Measurements from ENCODE around the gene ARMH2.

The ARMH2 gene

GRCh38 chr6:24798740-24799540 lies at the start of gene ARMH2:
Gene ARMH2 (minus strand): TSS chr6:24798917. CDS start chr6:24798857, 60 bp downstream.
- DNase-seq: no peak

GRCh38 chr6:24848461-24848860 lies 49.7 kb upstream of the ARMH2 start:
- DNase-seq: peak; percentile 25

DNA sequence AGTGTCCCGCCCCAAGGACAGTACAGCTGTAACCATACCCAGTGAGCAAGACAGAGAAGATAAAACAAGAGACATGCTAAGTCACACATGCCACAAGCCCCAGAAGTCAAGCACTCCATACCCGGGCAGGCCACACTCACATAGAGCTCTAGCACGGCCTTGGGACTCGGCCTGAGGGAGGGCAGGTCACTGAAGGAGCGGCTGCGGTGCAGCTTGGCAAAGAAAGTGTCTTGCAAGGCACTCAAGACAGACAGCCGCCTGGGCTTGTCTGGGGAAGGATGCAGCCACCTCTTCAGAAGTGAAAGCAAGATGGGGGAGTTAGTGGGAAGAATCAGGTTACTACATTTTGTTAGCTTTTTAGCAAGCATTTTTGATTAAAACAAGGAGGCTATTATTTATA lies 48.7 kb upstream of the ARMH2 start:
- DNase-seq: no peak

GRCh38 chr6:24845578-24845977 lies 46.9 kb upstream of the ARMH2 start:
- no peak for DNase-seq

GRCh38 chr6:24844903-24845302 lies 46.2 kb upstream of the ARMH2 start:
- no peak for DNase-seq

DNA sequence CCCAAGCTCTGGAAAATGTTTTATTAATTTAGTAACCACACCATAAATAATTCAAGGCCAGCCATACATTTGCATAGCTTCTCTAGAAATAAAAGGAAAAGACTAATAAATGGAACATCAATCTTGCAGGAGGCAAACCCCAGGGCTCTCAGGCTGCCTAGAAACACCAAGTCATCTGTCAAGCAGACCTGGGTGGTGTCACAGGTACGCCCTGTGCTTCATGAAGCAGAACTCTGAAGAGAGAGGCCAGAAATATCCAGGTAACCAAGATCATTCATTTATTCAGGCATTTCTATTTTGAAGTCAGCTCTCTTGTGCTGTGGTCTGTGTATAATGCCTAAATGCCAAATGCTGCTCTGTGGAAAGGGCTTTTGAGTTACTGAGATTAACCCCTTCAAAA lies 45.3 kb upstream of the ARMH2 start:
- DNase-seq: no peak

DNA sequence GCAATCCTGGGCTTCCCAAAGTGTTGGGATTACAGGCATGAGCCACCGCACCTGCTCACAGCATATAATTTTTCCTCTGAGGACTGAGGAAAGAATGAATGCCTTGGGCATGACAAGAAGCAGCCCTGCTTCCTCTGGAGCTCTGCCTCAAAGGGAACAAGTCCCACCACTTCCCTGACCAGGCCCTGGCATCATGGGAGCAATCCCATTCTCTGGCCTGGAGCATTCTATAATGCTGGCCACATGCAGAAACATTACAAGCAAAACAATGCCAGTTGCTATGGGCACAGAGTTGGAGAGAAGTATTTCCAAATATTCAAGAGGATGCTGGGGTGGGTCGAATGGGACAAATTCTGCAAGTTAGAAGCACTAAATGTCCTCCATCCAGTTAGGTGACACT lies 41.5 kb upstream of the ARMH2 start:
- DNase-seq: no peak

DNA sequence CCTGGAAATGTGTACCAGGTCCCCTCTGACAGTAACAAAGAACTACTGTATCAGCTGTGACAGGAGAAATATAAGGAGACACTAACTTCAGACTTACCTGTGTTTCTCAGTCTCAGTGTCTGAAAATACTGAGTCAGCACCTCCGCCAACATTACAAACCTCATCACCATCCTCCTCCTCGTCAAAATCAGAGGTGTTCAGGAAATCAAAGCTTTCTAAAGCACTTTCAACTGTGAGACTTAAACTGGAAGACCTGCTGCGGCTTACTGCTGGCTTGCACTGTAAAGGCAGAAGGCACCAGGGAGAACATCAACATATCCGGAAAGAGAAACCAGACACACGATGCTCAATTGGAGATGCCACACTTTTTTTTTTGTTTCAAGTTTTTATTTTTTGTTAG lies 40.3 kb upstream of the ARMH2 start:
- no peak for DNase-seq

GRCh38 chr6:24838081-24838480 lies 39.4 kb upstream of the ARMH2 start:
- DNase-seq: no peak

DNA sequence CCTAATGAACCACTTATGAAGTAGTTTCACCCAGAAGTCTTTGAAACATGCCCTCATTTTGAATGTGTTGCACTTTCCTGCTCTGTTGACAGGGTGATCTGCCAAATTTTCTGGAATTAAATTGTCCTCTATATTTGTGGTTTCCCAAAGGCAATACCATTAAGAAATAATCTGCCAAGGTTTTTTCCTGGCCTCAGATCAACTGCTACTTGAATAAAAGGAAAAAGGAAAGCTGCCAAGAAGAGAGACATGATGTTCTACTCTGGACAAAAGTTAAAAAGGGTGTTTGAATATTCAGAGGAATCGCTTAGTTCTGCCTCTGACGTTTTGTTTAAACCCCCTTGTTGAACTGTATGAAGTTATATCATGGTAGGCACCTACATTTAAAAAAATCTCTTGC lies 37.4 kb upstream of the ARMH2 start:
- DNase-seq: no peak

GRCh38 chr6:24833711-24834386 lies 35.1 kb upstream of the ARMH2 start:
- DNase-seq: no peak

DNA sequence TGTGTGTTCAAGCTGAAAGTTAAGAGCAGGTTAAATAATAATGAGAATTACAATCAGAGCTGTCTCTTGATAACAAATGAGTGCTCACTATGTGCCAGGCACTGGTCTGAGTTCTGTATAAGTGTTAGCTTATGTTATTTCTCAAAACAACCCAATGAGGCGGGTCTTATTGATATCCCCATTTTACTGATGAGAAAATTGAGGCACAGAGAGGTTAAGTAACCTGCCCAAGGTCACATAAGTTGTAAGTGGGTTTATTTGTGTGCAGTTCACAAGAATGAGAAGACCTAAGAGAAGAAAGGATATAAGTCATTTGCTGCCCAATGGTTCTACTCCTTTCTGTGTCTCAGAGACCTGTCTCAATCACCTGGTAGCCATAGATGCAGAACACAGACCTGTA lies 34.1 kb upstream of the ARMH2 start:
- DNase-seq: no peak

- DNase-seq: no peak
Observed at GRCh38 chr6:24831771-24832716, 33.3 kb upstream of the ARMH2 start.

DNA sequence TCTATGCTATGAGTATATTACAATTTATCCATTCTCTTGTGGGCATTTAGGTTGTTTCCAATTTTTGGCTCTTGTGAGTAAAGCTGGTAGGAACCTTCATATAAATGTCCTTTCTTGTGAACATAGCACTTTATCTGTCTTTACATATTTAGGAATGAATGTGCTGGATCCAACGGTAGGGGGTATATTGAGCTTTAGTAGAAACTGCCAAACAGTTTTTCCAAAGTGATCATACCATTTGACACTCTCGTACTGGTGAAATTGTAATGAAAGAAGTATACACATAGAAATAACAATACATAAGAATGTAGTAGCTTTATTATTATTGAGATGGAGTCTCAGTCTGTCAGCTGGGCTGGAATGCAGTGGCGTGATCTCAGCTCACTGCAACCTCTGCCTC lies 30.9 kb upstream of the ARMH2 start:
- no peak for DNase-seq

DNA sequence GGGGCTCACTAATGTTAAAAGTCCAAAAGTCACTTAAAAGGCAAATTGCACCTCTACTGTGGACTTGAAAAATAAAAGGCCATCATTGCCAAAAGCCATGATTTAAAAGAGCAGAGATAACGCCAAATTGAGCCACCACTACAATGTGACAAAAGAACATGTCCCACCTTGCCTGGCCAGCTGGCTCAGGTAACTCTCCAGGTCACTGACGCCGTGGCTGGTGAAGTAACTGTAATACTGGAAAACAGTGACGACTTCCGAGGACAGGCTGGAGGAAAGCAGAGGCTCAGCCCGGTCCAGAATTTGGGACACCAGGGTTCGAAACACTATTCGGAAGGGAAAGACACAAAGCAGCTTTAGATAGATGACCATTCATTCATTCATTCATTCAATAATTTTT lies 29.3 kb upstream of the ARMH2 start:
- DNase-seq: no peak

- no peak for DNase-seq
Observed at GRCh38 chr6:24827162-24827561, 28.4 kb upstream of the ARMH2 start.

GRCh38 chr6:24825130-24825630 lies 26.5 kb upstream of the ARMH2 start:
- no peak for DNase-seq

DNA sequence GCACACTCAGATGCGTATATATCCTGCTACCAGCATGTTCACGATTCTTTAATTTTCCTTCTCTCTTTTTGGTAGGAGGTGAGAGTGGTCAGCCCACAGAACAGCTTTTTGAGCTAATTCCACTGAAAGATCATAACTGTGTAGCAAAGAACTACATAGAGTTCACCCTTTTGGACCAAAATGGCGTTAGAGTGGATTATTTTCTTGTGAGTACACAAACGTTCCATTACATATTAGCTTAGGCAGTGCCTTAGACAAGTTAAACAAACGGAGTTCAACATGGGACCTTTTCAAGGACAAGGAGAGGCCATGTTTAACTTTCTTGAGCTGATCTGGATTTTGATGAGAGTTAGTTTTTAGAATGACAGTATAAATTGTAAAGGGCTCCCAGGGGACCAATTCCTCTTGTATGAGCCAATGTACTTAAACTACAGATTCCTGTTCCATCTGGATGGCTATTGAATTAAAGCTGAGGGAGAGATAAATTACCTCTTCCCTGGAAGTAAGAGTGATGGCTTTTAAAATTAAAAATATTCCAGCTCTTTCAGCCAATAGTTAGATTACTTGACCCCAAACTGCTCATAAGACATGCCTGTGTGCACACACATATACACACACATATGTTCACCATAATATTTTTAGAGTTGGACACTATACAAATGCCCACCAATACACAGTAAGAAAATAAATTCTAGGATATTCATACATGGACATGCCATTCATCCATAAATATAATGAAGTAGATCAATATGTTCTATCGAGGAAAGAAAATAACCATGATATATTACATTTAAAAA lies 25.6 kb upstream of the ARMH2 start:
- no peak for DNase-seq

GRCh38 chr6:24823185-24823584 lies 24.5 kb upstream of the ARMH2 start:
- DNase-seq: no peak

DNA sequence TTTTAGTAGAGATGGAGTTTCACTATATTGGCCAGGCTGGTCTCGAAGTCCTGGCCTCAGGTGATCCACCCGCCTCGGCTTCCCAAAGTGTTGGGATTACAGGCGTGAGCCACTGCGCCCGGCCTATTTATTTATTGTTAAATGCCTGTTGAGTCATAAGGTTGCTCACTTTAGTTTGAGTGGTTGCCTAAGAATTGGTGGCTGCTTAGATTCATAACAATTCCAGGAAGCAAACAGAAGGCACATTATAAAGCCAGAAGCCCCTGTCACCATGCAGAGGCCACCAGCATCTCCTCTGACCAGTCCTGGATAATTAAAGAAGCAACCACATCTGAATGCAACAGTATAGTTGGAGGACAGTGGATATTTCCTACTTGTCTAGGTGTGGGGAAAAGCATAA lies 24.0 kb upstream of the ARMH2 start:
- DNase-seq: no peak

DNA sequence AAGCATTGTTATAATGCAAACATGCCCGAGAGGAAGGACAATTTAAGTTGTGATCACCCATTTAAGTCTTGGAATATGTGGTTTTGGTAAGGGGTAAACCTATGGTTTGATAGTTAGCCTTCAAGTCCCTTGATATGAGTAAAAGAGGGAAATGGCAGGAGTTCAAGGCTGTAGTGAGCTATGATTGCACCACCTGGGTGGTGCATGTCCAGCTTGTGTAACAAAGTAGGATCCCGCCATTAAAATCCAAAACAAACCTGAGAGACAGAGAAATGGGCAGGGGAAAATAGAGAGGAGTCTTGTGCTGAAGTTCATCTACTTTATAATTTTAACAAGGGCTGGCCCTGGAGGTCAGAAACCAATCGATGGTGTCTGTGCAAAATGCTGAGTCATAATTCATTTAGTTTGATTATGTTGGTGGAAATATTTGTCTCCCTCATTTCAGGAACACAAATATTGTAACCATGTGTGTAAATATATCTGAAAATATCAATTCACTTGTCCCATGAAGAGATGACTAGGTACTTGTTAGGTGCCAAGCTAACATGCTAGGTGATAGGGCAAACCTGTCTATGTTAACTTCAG lies 23.2 kb upstream of the ARMH2 start:
- DNase-seq: no peak

GRCh38 chr6:24818346-24818745 lies 19.6 kb upstream of the ARMH2 start:
- DNase-seq: no peak

Measured in NCI-H1436 (cell line).